HPDE6-E6E7 (cell line): Measurements from ENCODE around the gene SEPTIN12.

ENCODE experiments used
- DNase-seq: peaks from one replicate; pipeline ENCODE4 v3.0.0; 2011; ENCODE audit warnings: missing footprints; ENCODE audit errors: extremely low spot score

The SEPTIN12 gene, protein sequence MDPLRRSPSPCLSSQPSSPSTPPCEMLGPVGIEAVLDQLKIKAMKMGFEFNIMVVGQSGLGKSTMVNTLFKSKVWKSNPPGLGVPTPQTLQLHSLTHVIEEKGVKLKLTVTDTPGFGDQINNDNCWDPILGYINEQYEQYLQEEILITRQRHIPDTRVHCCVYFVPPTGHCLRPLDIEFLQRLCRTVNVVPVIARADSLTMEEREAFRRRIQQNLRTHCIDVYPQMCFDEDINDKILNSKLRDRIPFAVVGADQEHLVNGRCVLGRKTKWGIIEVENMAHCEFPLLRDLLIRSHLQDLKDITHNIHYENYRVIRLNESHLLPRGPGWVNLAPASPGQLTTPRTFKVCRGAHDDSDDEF

DNA sequence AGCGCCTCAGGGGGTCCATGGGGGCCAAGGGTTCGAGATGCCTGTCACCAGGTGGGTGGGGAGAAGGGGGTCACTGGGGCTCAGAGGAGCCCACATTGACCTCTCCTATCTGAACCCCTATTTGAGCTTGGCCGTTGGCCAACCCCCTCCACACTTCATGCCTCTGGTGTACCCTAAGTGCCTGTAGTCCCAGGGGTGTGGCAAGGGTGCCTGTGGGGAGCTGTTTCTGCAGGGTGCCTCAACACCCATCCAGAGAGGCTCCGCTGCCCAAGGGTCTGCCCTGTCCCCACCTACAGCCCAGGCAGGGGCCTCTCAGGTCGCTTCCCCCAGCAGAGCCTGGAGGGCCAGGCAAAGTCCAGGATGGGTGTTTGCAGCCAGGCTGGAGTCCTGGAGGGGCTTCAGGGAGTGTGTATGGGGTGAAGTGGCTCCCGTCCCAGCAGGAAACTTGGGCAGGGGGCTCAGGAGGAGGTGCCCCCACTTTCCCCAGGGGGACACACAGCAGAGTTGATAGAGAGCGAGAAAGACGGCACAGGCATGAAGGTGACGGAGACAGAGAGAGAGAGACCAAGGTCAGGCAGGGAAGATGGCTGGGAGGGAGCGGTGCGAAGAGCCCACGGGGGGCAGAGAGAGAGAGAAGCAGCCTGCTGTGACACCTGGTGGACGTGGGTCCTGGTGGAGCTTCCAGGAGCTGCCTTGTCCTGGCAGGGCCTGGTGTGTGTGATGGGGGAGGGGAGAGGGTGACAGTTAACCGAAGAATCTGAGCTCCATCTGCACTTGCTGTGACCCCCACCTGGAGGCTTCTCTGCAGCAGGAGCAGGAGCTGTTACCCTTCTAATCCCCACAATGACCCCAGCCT, at the start of gene SEPTIN12:
Gene SEPTIN12, minus strand, starts transcription at position 719 of the 856 bp plus-strand sequence. Its CDS starts 700 bp downstream, at position 19.
- no peak for DNase-seq

- DNase-seq, result no peak
Measured at GRCh38 chr16:4836727-4837126, 48.6 kb upstream of the SEPTIN12 start.

- DNase-seq, result no peak
Measured at GRCh38 chr16:4833584-4833983, 45.4 kb upstream of the SEPTIN12 start.

DNA sequence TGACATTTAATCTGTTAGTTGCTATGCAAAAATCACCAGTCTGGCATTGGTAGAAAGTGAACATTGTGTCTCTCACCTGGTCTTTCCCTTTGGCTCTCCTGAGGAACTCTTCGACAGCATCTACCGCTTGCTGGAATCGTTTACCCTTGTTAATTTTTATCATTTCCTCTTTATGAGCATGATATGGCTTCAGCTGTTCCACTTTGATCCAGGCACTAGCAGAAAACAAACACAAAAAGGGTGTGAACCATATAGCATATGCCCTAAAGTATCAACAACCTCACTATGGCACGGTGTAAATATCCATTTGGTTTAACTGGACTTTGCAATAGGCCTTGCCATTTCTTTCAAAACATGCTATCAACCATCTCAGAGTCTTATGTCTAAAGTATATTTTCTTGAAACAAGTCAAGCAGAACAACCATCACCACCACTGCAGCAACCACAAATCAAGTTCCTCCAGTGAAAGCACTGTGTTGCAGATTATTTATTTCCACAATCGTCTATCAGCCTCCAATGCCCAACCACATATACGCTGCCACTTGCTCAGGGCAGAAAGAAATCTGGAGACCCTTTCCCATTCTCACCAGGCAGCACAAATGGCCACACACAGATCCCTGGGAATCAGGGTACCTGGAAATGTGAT, 44.7 kb upstream of the SEPTIN12 start:
- no peak for DNase-seq

GRCh38 chr16:4831616-4832015, 43.5 kb upstream of the SEPTIN12 start:
- DNase-seq, result no peak

GRCh38 chr16:4830408-4830807, 42.3 kb upstream of the SEPTIN12 start:
- DNase-seq, result no peak

GRCh38 chr16:4828567-4829321, 40.6 kb upstream of the SEPTIN12 start:
- no peak for DNase-seq

DNA sequence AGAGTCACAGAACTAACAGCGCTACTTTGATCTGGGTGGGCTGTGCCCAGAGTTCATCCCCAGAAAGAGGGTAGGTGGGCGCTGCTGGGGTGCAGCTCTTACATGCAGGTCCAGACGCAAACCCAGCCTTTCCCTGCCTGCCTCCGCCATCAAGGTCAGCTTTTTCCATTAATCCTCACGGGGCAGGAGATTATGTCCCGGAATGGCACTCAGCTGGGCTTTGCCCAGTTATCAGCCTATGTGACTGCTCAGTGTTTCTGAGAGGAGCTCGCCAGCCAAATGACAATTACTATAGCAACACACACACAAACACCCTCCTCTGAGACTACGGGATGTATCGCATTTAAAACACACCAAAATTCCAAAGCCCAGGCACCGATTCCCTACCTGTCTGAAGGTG, 38.8 kb upstream of the SEPTIN12 start:
- DNase-seq, result no peak

DNA sequence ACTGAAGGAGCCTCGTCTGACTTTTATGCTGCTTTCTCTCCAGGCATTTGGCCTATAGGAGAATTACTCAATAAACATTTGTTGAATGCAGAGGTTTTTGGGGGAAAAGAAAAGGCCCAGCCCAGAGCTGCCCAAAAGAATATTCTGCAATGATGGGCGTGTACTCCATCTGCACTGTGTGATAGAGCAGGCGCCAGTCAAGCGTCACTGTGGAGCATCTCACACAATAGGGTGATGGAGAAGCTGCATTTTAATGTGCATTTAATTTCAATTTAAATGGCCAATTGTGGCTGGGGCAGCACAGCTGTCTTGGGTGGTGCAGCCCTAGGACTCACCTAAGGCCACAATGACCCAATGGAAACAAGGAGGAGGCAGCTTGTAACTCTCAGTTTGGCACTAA, 38.4 kb upstream of the SEPTIN12 start:
- no peak for DNase-seq

DNA sequence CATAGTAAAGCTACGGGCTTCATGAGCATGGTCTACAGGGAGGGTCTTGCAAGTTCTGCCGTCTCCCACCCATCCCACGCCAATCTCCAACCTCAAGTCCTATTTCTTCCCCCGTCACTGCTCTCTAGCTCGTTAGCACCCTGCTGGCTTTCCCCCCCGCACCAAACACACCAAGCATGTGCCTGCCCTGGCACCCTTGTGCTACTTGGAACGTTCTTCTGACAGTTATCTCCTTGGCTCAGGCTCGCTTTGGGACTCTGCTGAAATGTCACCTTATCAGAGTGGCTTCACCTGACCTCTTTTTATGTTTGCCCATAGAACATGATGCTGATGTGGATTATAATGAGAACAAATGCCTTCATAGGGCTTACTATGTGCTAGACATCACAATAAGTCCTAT, 37.1 kb upstream of the SEPTIN12 start:
- DNase-seq, result no peak

- DNase-seq, result no peak
Measured at GRCh38 chr16:4820652-4821051, 32.5 kb upstream of the SEPTIN12 start.

DNA sequence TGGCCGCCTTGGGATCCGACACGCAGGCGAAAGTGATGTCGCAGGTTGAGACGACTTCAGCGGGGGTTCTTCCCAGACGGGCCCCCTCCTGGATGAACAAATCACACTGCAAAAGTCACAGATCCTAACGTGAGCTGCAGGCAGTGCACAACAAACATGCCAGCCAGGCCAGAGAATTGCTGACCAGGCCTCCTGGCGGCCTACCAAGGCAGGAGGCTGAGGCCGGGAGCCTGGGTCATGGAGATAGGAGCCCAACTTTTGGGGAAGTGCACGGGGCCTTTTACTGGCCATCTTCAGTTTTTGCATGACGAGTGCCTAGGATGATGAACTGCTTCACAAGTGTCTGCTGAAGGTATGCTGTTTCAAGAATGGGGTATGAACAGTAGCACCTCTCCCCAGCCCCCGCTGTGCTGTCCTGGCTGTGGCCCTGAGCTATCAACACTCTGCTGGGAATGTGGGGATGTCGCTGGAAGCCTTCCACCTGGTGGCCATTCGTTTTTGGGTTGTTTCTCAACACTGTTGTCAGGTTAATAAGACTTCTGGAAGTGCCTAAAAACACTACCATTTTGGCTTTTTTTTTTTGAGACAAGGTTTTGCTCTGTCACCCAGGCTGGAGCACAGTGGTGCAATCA, 26.5 kb upstream of the SEPTIN12 start:
- no peak for DNase-seq

GRCh38 chr16:4814046-4814445, 25.9 kb upstream of the SEPTIN12 start:
- no peak for DNase-seq

- DNase-seq, result no peak
Measured at GRCh38 chr16:4813251-4814003, 25.3 kb upstream of the SEPTIN12 start.

DNA sequence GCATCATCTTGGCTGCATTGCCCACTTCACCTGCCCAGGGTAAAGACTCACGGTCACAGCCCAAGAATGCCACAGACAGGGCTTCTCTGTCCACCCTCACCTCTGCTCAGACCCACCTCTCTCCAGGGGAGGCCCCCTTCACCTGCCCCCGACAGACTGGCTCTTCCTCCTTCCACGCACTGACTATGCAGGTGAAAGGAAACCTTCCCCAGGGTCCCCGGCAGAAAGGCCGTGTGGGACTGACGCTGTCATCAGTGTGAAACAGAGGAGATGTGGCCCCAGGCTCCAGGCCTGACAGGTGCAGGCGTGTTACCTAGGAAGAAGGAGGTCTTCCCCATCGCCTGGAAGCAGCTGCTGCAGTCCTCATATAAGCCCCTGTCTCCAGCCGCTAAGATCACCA, 23.6 kb upstream of the SEPTIN12 start:
- DNase-seq, result no peak

DNA sequence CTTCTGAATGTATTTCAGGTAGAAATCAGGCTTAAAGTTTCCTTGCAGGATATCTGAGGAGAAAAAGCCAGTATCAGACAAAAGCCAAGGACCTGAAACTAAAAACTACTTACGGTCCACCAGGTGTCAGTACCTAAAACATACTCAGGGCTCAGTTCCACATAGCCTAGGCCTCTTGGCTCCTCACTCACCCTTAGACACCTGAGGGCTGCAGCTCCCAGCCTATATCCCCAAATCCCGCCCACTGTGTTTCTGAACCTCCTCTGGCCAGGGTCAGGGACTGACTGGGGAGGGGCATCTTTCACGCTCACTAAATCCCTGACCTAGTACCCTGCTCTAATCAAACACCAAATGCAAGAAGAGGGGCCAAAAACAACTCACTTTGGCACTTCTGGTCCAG, 23.1 kb upstream of the SEPTIN12 start:
- no peak for DNase-seq

- DNase-seq, result no peak
Measured at GRCh38 chr16:4806280-4806679, 18.1 kb upstream of the SEPTIN12 start.

DNA sequence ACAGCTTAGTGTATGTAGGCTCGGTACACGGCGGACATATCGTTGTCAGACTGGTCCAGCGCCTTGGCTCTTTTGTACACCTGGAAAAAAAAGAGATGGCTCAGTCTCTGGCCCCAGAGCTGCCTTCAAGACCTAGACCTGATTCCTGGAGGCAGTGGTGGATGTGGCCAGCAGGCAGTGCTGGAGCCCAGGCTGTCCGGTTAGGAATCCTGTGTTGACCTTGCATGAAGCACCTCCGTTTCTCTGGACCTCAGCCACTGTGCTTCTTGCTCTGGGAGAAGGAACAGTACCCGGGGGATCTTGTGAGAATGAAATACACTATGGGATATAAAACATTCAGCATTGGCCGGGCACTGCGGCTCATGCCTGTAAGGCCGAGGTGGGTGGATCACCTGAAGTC, 17.1 kb upstream of the SEPTIN12 start:
- no peak for DNase-seq

GRCh38 chr16:4803898-4804762, 16.0 kb upstream of the SEPTIN12 start:
- DNase-seq, result no peak
